Bone marrow (tissue), 2 donors: ENCODE results near the gene LMBRD2.

ENCODE experiments used
- DNase-seq, 2 donors: peaks; one replicate each; lab custom pipeline; 2025; lab: John Stamatoyannopoulos, UW

The LMBRD2 gene

DNA sequence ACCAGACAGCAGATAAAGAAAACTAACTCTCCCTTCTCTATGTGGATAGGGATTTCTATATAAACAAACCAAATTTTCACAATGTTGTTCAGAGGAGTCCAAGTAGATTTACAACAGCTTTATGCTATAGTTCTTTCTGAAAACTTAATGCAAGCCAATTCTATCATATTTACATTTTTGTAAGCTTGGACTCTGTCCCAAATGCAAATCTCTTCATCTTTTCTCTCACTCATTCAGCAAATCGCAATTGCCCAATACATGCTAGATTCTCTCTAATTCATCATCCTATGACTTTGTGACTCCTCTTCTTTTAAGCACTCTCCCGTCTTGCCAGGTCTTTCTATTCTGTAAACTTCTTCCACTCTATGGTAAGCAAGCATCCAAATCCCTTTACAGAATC lies 45.9 kb downstream of the LMBRD2 start:
- no peak for DNase-seq

DNA sequence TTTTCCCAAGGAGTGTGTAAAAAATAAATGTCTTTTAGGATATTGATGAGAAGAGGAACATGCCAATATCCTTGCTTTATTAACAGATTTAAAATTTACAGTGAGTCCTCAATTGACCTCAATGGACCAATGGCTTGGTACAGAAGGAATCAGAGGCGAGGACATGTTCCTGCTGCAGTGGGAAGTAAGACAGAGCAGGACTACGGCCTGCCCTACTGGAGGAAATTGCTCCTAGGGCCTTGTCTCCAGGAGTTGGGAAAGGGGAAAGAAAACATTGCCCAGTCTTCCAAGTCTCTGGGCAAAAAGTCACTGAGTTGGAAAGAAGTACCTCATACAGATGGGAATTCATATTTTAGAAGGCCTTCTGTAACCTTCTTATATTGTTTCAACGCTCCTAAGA lies 51.9 kb downstream of the LMBRD2 start:
- no peak for DNase-seq

DNA sequence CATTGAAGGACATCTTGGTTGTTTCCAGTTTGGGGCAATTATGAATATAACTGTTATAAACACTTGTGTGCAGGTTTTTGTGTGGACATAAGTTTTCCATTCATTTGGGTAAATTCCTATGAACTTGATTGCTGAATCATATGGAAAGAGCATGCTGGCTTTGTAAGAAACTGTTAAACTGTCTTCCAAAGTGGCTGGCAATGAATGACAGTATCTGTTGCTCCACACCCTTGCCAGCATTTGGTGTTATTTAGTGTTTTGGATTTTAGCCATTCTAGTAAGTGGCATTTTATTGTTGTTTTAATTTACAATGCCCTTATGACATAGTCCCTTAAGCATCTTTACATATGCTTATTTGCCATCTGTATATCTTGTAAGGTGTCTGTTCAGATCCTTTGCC lies 55.2 kb downstream of the LMBRD2 start:
- no peak for DNase-seq

DNA sequence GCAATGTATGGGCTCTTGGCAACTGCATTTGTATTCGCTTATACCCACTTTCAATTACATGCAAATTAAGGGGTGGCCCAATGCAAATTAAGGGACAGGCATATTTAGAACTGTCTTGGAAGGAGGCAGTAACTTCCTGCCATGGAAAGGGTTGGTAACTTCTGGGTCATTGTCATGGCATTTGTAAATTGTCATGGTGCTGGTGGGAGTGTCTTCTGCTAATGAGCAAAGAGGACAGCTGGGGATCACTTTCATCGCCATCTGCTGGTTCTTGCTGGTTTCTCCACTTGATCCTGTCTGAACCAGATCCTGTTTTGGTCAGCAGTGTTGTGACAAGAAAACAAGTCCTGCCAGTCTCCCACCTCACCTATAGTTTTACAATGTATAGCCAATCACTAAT lies 61.7 kb downstream of the LMBRD2 start:
- DNase-seq: no peak

DNA sequence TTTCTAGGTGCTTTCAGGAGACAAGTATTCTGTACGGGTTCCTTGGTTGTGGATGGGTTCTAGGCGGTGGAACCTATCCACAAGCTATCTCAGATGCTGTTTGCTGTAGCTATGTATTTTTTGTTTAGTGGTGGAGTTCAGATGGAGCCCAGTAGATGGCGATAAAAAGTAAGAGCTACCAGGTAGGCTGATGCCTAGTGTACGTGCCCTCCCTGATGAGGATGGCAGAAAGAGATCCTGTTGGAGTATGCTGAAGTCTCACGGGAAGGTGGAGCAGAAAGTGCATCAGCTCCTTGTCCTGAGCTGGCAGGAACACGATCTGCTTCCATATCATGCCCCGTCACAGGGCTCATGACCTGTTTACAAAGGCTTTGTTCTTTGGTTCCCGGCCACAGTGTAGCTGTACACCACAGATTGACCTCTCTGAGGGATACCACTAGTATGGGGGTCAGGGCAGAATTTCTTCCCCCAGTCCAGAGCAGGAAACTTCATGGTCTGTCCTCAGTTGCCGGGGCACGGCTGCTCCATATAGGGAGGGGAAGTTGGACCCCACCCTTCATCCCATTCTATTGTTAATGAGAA lies 72.4 kb downstream of the LMBRD2 start:
- peak in 1 of 2 donors; percentile 65 for DNase-seq

DNA sequence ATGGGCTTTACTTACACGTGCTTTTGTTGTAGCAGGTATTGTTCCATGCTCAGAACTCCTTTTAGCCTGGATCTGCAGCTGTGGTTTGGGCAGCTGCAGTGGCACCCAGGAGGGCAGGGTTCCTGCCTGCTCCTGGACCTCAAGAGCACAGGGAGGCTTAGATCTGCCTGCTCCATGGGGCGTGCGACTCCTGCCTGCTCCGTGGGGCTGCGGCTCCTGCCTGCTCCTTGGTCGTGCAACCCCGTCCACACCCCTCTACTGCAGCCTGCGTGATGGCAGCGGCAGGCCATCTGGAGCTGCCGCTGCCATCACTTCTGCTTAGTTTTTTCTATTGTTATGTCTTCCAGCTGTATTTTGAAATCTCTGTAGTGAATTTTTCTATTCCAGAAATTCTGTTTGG lies 73.3 kb downstream of the LMBRD2 start:
- no peak for DNase-seq

DNA sequence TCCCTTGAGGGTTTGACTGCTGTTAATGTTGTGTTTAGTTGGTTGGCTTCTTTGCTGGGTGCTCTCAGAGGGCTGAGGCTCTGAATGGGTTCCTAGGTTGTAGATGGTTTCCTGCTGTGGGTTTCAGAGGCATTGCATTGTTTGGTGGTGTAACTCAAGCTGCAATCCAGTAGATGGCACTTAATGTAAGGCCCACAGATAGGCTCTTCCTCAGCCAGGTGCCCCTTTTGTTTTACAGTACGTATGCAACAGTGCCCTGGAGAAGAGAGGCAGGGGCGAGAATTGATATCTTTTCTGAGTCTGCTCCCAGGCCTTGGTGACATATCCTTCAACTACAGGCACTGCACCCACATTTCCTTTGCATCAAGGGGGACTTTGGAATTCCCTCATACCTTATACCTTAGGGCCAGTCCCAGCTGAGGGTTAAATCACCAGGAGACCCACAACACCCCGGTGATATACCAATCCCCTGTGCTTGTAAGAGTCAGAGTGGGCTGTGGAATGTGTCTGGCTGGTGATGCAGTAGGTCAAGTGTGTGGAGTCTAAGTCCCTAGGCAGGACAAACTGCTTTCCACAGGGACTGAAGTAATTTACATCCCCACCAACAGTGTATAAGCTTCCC lies 78.0 kb downstream of the LMBRD2 start:
- no peak for DNase-seq

DNA sequence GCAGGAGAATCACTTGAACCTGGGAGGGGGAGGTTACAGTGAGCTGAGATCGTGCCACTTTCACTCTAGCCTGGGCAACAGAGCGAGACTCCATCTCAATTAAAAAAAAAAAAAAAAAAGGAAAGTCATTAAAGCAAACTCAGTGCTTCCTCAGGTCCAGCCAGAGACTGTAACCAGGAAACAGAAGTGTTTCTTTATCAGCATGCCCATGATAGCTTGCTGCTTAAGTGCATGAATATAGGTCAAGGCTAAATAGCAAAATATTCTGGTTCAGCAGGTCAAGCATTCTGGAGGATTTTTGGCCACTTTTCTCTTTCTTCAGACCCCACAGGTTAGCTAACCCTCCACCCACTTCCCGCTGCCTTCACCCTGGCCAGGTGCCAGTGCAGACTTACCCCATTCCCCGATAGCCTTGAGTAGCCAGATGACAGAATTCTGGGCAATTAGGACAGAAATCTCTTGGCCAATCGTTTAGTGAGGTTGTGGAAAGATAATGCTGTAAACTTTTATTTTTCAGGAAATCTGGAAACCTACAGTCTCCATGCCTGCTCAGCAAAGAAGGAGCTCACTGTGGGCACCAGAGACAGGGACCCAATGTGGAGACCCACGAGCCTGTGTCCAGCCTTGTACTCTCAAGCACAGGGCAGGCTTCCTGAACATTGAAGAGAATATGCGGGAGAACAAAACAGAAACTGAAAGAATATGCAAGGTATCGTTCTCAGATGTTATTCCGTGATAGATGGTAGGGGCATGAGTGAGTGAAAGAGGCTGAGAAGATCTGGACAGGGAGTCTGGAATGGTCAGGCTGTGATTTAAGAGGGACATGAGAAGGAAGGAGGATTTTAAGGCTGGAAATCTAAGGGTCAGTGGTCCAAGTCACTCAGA lies 80.8 kb downstream of the LMBRD2 start:
- DNase-seq: peak in 1 of 2 donors; percentile 33

DNA sequence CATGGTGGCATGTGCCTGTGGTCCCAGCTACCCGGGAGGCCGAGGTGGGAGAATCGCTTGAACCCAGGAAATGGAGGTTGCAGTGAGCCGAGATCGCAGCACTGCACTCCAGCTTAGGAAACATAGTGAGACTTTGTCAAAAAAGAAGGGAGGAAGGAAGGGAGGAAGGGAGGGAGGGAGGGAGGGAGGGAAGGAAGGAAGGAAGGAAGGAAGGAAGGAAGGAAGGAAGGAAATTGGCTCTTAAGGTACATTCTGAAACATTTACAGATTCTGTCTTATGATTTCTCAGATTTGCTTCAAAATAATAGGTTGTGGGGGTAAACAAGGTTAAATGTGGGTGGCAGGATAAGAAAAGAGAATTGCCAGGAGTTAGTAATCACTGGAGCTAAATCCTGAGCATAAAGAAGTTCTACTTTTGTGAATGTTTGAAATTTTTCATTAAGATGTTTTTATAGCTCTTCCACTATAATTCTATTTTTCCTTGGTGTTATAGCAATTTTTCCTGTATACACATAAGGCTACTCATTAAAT lies 82.9 kb downstream of the LMBRD2 start:
- DNase-seq: no peak

DNA sequence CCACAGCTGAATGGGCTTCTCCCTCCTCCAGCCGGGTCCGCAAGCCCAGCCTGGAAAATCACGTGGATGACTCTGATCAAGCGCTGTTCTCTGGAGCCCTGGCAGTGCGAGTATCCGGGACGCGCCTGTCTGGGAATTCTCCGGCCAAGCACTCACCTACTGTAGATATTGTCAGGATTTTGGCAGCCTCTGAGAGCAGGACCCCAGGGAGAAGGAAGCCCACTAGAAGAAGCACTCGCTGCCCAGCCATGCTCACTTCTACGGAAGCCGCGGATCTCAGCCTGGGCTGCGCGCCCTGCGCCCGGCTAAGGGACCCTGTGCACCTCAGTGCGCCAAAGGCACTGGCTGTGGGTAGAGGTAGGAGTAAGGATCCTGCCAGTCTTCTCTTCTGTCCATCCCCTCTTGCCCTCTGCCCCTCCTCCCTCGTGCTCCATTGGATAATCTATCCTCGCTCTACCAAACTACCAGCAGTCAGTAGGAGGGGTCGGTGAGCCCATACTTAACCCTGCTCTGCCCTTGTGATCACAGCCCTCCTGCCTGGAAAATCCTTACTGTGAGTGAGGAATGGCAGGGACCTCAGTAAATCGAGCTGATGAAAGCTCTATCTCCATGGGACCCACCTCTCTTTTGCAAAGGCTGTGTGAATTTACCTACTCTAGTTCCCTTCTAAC lies 85.0 kb downstream of the LMBRD2 start, which contains the start of gene UGT3A2:
TSS of gene UGT3A2 (minus strand) at position 343 of the 671 bp plus-strand sequence. CDS start at position 250, 93 bp downstream.
- DNase-seq: no peak

DNA sequence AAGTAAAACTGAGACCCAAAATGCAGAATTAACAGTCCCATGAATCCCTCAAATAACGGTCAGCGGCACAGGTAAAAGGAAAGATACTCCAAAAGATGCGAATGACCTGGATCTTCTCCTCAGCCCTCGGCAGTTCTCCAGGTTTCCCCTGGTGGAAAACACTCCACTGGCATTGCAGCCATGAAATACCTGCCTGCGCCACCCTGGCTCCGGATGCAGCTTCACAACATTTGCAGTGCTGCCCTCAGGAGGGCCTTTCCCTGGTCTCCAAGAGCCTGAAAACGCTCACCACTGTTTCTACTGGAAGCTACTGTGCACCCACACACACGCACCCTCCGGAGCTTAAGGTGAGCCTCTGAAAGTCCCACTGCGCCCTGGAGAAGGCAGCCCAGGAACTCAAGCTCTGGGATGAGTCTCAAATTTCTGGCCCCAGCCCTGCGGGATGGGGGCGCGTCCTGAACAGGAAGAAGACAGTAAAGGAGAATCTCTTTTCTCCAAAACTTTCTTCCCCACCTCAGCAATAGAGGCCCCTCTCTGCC lies 85.6 kb downstream of the LMBRD2 start:
- no peak for DNase-seq

DNA sequence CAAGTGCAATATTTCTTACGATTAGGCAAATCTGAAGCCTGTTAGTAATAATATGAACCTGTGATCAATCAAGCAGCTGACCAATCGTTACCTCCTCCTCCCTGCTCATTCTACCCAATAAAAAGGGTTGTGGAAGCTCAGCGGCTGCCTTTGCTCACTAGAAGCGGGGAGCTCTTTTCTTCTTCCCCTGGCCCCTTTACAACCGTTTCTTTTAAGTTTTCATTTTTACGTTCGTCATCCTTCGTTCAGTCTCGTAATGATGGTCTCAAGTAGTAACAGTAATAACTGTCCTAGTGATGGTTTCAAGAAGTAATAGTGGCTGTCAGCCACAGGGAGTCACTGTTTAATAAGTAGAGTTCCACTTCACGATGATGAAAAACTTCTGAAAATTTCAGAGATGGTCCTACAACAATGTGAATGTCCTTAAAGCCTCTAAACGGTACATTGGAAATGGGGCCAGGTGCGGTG lies 91.2 kb downstream of the LMBRD2 start:
- DNase-seq: no peak

DNA sequence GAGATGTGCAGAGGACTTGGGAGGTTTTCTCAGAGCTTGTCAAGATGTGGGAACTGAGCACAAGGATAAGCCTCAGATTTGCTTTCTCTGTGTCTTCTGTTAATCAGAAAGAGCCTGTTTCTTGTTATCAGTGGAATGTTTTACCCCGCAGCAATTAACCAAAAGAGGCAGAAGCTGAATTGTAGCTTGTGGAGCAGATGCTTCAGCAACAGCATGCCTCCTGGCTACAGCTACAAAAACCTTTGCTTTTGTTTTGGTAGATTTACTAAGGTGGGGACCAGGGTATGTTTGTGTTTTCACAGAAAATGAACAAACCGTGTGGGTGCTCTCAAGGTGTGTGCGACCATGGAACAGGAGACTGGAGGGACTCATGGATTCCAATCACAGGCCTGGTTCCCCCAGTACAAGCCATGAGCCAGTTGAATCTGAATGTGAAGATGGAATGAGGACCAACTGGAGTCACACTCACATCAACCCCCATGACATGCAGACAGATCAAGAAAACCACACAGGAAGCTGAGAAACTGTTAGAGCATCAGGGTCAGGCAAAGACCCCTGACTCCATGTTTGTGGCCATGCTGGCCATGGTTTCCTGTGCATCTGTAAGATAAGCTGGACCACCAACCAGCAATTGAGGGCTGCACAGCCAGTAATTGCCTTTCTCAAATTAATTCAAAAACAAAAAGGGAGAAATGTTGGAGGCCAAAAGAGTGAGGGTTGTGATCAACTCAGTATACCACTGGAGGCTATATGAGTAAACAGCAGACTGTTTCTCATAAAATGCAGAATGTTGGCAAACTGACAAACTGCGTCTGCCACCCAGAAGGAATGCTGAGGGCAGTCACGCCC lies 91.9 kb downstream of the LMBRD2 start:
- DNase-seq: no peak

DNA sequence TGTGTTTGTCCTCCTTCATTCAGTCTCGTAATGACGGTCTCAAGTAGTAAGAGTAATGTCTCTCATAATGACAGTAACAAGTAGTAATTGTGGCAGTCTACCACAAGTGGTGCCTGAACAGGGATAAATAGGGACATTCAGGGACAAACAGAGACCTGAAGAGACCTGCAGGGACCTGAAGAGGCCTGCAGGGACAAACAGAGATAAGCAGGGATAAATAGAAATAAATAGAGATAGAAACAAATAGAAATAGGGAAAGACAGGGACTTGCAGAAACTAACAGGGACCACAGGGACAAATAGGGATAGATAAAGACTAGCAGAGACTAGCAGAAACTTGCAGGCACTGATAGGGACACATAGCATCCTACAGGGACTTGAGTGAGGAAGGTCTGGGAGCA lies 92.9 kb downstream of the LMBRD2 start:
- DNase-seq: no peak

DNA sequence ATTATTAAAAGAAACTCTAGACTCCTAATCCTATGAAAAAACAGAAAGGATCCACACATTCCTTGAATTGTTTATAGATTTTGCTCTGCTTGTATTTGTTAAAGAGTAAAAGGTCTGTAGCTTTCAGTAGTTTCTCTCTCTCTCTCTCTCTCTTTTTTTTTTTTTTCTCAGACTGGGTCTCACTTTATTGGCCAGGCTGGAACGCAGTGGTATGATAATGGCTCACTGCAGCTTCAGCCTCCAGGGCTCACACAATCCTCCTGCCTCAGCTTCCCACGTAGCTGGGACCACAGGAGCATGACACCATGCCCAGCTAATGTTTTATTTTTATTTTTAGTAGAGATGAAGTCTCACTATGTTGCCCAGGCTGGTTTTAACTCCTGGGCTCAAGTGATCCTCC lies 94.3 kb downstream of the LMBRD2 start:
- DNase-seq: no peak

DNA sequence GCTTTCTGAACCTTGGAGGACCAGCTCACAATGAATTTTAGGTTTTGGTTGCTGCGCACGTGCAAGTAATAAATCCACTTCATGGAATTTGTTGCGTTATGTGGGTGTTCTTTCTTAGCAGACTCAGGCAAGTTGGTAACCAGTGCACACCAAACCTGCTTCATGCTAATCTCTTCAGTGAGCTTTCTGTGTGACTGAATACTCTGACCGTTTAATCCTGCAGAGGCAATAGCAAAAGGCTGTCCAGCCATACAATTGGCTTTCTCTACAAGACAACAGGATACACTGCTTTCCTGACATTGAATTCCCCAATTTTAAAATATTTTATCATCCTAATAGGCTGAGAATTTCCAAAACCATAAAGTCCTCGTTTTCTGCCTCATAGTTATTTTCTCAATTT lies 95.3 kb downstream of the LMBRD2 start:
- no peak for DNase-seq

DNA sequence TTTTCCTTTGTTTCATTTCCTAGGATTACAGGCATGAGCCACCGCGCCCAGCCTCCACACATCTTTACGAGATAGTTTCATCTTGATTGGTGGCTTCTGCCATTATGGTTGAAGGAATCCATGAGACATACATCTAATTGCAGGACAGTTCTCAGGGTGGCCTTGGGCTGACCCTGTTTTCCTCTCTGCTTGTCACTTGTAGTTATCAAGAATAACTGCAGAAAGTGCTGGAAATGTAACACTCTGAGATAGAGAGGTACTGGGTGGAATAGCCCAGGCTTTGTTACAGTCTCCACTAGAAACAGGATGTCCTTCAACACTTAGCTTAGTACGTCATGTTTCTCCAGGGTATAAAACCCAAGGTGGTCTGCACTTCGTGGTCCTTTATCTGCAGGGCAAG lies 95.7 kb downstream of the LMBRD2 start:
- DNase-seq: no peak

DNA sequence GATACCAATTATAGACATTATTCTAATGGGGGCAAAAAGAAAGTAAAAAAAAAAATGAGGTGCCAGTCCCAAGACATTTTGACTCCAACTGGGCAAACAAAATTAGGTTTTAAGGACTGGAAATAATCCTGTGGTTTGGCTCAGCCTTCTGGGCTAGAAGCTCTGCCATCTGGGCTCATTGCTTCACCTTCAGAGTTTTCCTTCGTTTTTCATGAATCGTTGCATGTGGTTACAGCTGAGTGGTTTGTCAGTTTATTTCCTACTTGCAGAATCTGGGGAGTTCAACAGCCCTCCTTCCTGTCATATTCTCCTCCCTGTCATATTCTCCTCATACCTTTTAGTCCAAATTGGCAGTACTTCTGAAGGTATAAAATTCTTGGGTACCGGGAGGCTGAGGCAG lies 97.0 kb downstream of the LMBRD2 start:
- DNase-seq: no peak

DNA sequence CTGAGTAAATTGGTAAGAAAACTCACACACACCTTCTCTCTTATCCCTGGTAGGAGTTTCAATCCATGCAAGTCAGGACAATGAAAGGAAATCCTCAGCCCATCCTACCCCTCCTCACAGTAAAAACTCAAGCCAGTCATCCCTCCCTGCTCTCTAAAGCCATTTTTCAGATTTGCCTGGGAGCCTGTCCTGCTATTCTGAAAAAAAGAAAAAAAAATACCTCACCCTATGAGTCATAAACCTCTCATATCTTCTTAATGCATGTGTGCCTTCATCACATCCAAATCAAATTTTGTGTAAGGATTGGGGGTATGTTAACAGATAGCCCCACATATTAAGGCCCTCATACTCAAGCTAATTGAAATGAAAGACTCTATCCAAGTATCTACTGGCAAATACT lies 99.1 kb downstream of the LMBRD2 start:
- DNase-seq: no peak

DNA sequence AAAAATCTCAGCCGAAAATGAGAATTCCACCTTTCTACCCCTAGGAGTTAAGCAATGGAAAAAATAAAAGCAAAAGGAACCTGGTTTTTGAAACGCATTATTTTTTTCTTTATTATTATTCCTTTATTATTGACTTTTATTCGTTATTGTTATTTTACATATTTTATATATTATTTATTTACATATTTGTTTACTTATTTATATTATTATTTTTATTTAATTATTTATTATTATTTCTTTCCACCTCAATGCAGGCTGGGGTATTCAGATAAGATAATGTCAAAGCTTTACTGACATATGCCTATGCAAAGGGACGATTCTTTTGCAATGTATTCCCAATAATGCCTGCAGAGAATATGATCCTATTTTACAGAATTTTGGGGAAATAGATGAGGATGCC lies 101.7 kb downstream of the LMBRD2 start:
- DNase-seq: no peak
